Endothelial cell of umbilical vein (primary cell): ENCODE data around the gene PARN. TPM values are rescaled to one million over a fixed set of nuclear protein-coding genes. Genes with fewer than 3 reads are reported as not detected.

Source experiments
- BruUV-seq: library from RNA; stranded (reverse); fragments of 400-500 nt; replicated peaks from 2 replicates; lab custom pipeline; 2021; lab: Mats Ljungman, UMichigan
- CTCF ChIA-PET: fragments of 300-600, 350-600 bp; sonication (Branson Sonifier 250); formaldehyde crosslinking; loops from one replicate; lab custom pipeline; 2021; ENCODE audit warnings: antibody characterized with exemption, inconsistent platforms; lab: Charles Lee
- POLR2A ChIA-PET: fragments of 300-600, 350-600 bp; sonication (Branson Sonifier 250); formaldehyde crosslinking; loops from one replicate; lab custom pipeline; 2021; ENCODE audit warnings: antibody characterized with exemption, inconsistent platforms; lab: Charles Lee
- DNase-seq: peaks from one replicate; pipeline ENCODE4 v3.0.0-alpha.2; 2011; ENCODE audit warnings: low read depth, low spot score
- FAIRE-seq: peaks from 2 replicates; lab custom pipeline; 2011; peaks lifted over from hg19 to GRCh38; lab: Jason Lieb, UNC
- H2AFZ ChIP-seq: 2 replicates; pipeline ENCODE4 v1.6.0; 2012; ENCODE audit warnings: low read depth, low read length, control low read depth, inconsistent platforms
- H3K27ac ChIP-seq: 2 replicates; pipeline ENCODE4 v1.5.1; 2011; ENCODE audit warnings: low read depth, mild to moderate bottlenecking, control low read depth, low read length, moderate library complexity; ENCODE audit not compliant: insufficient read depth
- H3K27me3 ChIP-seq, 2 experiments: 2 replicates each; pipeline versions ENCODE4 v1.6.0 to v1.6.1; 2011; ENCODE audit warnings: low read length in 2 of 2, mixed read lengths in 1 of 2; ENCODE audit not compliant: control insufficient read depth in 2 of 2, insufficient read depth in 2 of 2
- H3K36me3 ChIP-seq, 2 experiments: 2 replicates in 1 of 2; 3 replicates in 1 of 2; pipeline ENCODE4 v1.5.1; 2011; ENCODE audit warnings: low read length in 2 of 2, mild to moderate bottlenecking in 1 of 2, moderate library complexity in 1 of 2; ENCODE audit not compliant: control insufficient read depth in 2 of 2, insufficient read depth in 2 of 2; ENCODE audit errors: extremely low read depth in 1 of 2
- H3K4me1 ChIP-seq: 3 replicates; pipeline ENCODE4 v1.5.1; 2011; ENCODE audit warnings: mild to moderate bottlenecking, low read length; ENCODE audit not compliant: control insufficient read depth, insufficient read depth; ENCODE audit errors: extremely low read depth
- H3K4me2 ChIP-seq: 2 replicates; pipeline ENCODE4 v1.6.1; 2011; ENCODE audit warnings: low read length, control low read depth, mixed read lengths; ENCODE audit not compliant: insufficient read depth
- H3K4me3 ChIP-seq, 3 experiments: fragments of 200-600 bp in 1 of 3; sonication (generic), shearing (Covaris generic) in 1 of 3; replicated peaks in 1 of 3; 2 replicates each; pipeline ENCODE4 v1.5.1; 2011 to 2016; ENCODE audit warnings: control low read depth in 3 of 3, low read length in 3 of 3, mild to moderate bottlenecking in 2 of 3, inconsistent platforms in 1 of 3, low read depth in 1 of 3, moderate library complexity in 1 of 3; ENCODE audit not compliant: insufficient read depth in 1 of 3
- H3K79me2 ChIP-seq: 2 replicates; pipeline ENCODE4 v1.6.0; 2012; ENCODE audit warnings: low read length, inconsistent platforms; ENCODE audit not compliant: control insufficient read depth, insufficient read depth
- H3K9ac ChIP-seq: replicated peaks from 2 replicates; pipeline ENCODE3; 2011; ENCODE audit warnings: low read length, control low read depth; ENCODE audit not compliant: insufficient read depth; ENCODE audit errors: extremely low read depth
- H3K9me1 ChIP-seq: replicated peaks from 3 replicates; pipeline ENCODE4 v1.6.0; 2011; ENCODE audit warnings: mild to moderate bottlenecking, low read length; ENCODE audit not compliant: control insufficient read depth, insufficient read depth; ENCODE audit errors: extremely low read depth
- H3K9me3 ChIP-seq: replicated peaks from 2 replicates; pipeline ENCODE4 v1.5.1; 2012; ENCODE audit warnings: low read length, inconsistent platforms; ENCODE audit not compliant: control insufficient read depth, insufficient read depth
- H4K20me1 ChIP-seq: replicated peaks from 2 replicates; pipeline ENCODE3; 2011; ENCODE audit warnings: mild to moderate bottlenecking, low read length; ENCODE audit not compliant: control insufficient read depth, insufficient read depth; ENCODE audit errors: extremely low read depth
- CTCF ChIP-seq, 2 donors: IDR thresholded peaks; 1 replicate in 1 of 2; 2 replicates in 1 of 2; pipeline ENCODE4 v1.5.1; 2011; ENCODE audit warnings: low read length in 2 of 2, mild to moderate bottlenecking in 2 of 2, moderate library complexity in 2 of 2, control low read depth in 1 of 2, inconsistent platforms in 1 of 2, low read depth in 1 of 2; ENCODE audit not compliant: insufficient read depth in 1 of 2; ENCODE audit errors: extremely low read depth in 1 of 2
- EZH2 ChIP-seq: IDR thresholded peaks from 2 replicates; pipeline ENCODE4 v1.6.1; 2012; ENCODE audit warnings: borderline replicate concordance, low read depth, mild to moderate bottlenecking, moderate library complexity, low read length, inconsistent platforms; ENCODE audit not compliant: severe bottlenecking
- FOS ChIP-seq: IDR thresholded peaks from 2 replicates; pipeline ENCODE4 v1.6.1; 2011; ENCODE audit warnings: mild to moderate bottlenecking, low read length, moderate library complexity, borderline replicate concordance; ENCODE audit not compliant: insufficient read depth
- GATA2 ChIP-seq: IDR thresholded peaks from 2 replicates; pipeline ENCODE4 v1.7.0; 2011; ENCODE audit warnings: low read depth, mild to moderate bottlenecking, moderate library complexity, mixed read lengths, low read length; ENCODE audit not compliant: insufficient read length, insufficient read depth
- JUN ChIP-seq: IDR thresholded peaks from 2 replicates; pipeline ENCODE4 v1.6.1; 2011; ENCODE audit warnings: borderline replicate concordance, low read depth; ENCODE audit not compliant: insufficient read length, insufficient read depth
- MYC ChIP-seq: IDR thresholded peaks from one replicate; pipeline ENCODE4 v1.6.1; 2011; ENCODE audit warnings: mild to moderate bottlenecking, low read depth, low read length
- POLR2A ChIP-seq: IDR thresholded peaks from 2 replicates; pipeline ENCODE4 v1.6.1; 2012; ENCODE audit warnings: low read depth, mild to moderate bottlenecking, control low read depth, low read length
- POLR2AphosphoS5 ChIP-seq: IDR thresholded peaks from 2 replicates; pipeline ENCODE4 v1.6.1; 2012; ENCODE audit warnings: low read depth, mild to moderate bottlenecking, control low read depth, low read length, moderate library complexity; ENCODE audit not compliant: insufficient read depth
- dilution Hi-C: fragments of 300-500 bp; cut with MboI; formaldehyde crosslinking; loops from one replicate; pipeline ENCODE4 v1.15.0; 2019; ENCODE audit warnings: low sequenced_read_pairs; ENCODE audit not compliant: extremely low pct_ligation_motif_present
- intact Hi-C: fragments of 100-400 bp; cut with micrococcal nuclease; formaldehyde crosslinking; loops from one replicate; pipeline ENCODE4 v1.10.0; 2022
- polyA plus RNA-seq, 4 experiments: library from polyadenylated mRNA; depleted of rRNA in 3 of 4; stranded (reverse) in 3 of 4; unstranded in 1 of 4; fragments of >200 nt; gene quantifications; 2 replicates each; pipeline versions ENCODE4 v1.2.1 to v1.2.3, GENCODE V29; 2011 to 2012; ENCODE audit warnings: missing spikeins in 1 of 4
- total RNA-seq: library from RNA; stranded (reverse); gene quantifications from 2 replicates; pipeline ENCODE4 v1.2.3, GENCODE V29; 2021
- TF ChIP-seq, protein P1 (sequence below): IDR thresholded peaks from 2 replicates; pipeline ENCODE4 v1.6.1; 2011; ENCODE audit not compliant: insufficient read depth, insufficient read length

Gene PARN
- total and polyA plus RNA-seq, 2 donors (not counting 3 experiments of a cell fraction or from before 2014, with no cell fraction given) = 16.9 to 24.6 TPM

- FAIRE-seq = no peak
- intact Hi-C loops (no loop called here), dilution Hi-C loops (no loop called here)
- Histone ChIP-seq H3K27ac (no peak overlapping the region), H3K79me2 (no peaks in the 10 kb centered on the region), H3K4me3 (no peak overlapping the region), H3K4me2 (no peak overlapping the region), H3K36me3 (no peaks in the 10 kb centered on the region), H3K4me1 (peaks cover 7% of the 10 kb centered on the region), H2AFZ (no peak overlapping the region), H4K20me1 (no peaks in the 10 kb centered on the region), H3K9me3 (no peaks in the 10 kb centered on the region), H3K27me3 (no peaks in the 10 kb centered on the region), H3K9me1 (no peaks in the 10 kb centered on the region), H3K9ac (no peak overlapping the region)
- POLR2A ChIA-PET = no interaction called here
- TF ChIP-seq, protein P1, sequence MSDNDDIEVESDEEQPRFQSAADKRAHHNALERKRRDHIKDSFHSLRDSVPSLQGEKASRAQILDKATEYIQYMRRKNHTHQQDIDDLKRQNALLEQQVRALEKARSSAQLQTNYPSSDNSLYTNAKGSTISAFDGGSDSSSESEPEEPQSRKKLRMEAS = no peak
- TF ChIP-seq MYC = no peak
- TF ChIP-seq JUN = no peak
- no peak for TF ChIP-seq GATA2
- TF ChIP-seq EZH2 = no peak
- no peak for TF ChIP-seq CTCF (IDR thresholded peaks at IDR 0.05; ENCODE audit: extremely low read depth in 1 of 2, insufficient read depth in 1 of 2, low read depth in 1 of 2, low read length in 2 of 2)
- TF ChIP-seq POLR2A = no peak
- TF ChIP-seq POLR2AphosphoS5 = no peak
- TF ChIP-seq FOS = no peak
- no peak for DNase-seq
- CTCF ChIA-PET = no interaction called here
- BruUV-seq = no TSS peak
Measured at GRCh38 chr16:14394834-14395233, 235.2 kb downstream of the PARN start.
